Central memory CD4-positive, alpha-beta T cell (primary cell): Measurements from ENCODE around the gene CADPS.

Source experiments
- DNase-seq: peaks from one replicate; pipeline ENCODE4 v3.0.0; 2022

The CADPS gene

DNA sequence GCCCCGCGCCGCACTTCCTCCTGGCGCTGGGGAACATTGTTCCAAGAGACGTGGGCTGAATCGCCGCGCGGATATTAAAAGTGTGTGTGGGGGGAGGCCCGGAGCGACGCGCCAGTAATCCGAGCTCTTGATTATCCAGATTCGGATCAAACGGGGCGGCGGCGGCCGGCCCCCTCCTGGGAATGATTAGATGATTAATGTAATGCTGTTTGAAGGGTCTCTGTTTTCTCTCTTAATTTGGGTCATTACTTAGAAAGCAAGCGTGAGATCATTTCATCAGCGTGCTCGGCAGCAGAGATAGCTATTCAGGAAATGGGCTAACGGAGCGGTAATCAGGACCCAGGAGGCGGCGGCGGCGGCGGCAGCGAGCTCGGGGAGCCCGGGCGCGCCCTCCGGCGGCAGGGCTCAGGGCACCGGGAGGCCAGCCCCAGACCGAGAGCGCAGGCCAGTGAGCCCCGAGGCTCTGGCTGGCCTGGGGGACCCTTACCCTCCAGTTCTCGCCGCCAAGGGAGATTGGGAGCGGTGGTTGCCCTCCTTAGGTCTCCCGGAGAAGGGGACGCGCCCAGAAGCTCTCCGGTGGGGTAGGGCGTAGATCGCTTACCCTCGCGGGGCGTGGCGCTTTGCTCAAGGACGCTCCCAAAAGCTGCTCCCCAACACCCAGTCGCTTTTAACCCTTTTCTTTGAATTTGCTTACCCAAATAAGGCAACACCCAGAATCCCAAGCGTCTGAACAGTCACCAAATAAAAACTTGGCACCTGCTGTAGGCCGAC lies 506.3 kb downstream of the CADPS start:
- DNase-seq: no peak

DNA sequence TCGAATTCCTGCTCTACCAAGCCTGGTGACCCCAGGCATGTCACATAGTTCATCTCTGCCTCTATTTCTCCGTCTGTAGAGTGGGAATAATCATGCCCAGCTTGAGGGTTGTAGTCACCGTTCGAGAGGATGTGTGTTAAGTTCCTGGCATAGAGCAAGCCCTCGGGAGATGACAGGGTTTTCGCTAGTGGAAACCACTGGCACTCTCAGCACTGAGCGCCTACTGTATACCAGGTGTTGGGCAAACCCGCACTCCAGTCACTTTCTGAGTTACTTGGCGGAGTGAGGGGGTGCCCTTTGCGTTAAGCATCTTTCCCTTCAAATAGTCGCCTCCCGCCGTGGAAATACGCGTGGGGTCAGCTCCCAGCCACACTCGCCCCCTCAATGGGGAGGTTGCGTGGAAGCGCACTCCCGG lies 506.9 kb downstream of the CADPS start:
- no peak for DNase-seq

DNA sequence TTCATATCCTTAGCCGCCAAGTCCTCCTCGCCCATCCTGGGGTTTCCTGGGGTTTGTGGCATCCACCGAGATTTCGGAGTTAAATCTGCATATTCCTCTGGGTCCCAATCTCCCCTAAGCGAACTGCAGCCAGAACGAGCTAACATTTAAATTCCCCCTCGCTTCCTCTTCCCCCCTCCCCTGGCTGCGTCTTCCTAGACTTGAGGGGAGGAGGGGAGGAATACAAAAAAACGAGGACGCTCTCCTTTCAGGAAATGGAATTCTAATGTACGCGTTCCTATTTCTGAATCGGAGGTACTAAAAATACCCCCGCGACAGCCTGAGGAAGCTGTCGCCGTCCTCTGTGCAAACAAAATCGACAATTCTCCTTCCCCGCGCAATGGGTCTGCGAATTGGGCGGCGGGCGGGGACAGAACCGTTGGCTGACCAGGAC lies 507.4 kb downstream of the CADPS start:
- DNase-seq: no peak

DNA sequence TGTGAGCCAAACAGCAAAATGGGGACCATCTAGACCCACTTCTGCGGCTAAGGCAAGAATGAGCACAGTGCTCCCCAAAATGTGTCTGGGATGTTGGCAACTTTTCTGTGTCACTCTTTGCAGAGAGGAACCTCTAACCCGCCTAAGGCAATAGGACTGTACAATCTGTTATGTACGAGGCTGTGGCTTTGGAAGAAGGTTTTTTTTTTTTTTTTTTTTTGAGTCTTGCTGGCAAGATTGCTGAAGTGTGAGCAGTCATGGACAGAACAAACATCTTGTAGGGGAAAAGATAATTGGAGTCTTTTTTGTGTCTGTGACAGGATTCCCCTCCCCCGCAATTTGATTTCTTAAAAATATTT lies 509.1 kb downstream of the CADPS start:
- no peak for DNase-seq

DNA sequence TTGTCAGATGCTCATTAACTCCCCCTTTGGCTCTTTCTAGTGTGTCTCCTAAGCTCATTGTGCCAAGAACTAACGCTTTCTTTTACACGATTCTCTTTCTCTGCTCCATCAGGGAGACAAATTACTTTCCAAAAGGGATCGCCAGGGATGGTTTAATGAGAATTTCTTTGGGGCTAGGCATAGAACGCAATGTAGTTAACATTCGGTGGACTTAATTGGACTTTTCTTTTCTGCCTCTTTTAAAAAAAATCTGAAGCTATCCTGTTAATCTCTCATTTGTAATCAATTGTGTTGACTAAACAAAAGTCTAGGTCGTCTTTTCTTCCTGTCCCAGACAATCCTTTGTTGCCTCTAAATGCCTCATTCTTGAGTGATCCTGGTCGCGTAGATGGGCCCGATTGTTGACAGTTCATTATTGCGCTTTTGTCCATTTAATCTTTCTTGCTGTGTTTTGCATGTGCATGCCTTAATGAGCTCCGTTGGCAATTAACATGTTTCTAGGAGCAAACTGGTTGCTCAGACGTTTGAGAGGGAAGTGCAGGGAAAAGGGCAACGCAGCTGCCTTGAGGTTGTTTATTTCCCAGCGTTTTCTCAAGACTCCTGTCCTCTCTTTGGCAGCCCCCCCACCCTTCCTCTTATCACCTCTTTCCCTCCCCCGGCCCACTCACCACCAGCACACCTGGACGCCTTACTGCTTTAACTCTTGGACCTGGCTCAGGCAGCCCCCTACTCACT lies 509.7 kb downstream of the CADPS start:
- DNase-seq: no peak

DNA sequence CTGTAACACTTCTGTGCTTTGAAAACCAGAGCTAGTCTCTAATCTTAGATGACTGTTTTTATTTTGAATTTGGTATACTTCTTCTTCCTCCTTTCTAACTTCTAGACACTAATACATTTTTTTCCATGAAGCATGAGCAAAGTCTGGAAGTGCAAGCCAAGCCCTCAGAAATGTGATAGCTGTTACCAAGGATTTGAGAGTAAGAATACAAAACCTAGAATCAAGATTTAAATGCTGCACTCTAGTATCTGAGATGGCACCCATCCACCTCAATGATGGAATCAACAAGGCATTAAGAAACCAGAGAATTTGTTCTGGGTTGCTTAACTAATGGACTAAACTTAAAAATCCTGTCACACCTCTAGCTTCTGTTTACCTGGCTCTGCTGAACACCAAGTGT lies 511.0 kb downstream of the CADPS start:
- no peak for DNase-seq

DNA sequence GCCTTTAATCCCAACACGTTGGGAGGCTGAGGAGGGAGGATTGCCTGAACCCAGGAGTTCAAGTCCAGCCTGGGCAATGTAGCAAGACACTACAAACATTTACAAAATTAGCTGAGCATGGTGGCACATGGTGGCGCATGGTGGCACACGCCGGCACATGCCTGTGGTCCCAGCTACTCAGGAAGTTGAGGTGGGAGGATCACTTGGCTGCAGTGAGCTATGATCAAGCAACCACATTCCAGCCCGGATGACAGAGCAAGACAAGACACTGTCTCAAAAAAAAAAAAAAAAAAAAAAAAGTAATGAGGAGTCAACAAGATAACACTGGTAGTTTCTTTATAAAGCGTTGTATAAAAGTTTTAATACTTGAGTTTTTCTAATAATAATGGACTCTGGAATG lies 511.9 kb downstream of the CADPS start:
- no peak for DNase-seq

DNA sequence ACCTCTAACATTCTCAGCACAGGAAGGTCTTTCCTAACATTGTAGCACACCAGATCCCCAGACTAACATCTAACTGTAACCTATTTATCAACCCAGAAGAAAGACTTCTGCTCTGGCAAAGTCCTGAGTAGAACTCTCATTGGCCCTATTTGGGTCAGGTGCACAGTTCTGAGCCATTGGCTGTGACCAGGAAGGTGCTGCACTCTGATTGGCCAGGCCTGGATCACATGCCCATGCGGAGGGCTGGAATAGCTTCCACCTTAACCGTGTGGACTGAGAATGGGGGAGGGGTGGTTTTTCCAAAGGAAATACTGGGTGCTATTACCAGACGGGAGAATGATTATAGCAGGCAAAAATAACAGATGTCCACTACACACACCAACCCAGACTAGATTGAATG lies 513.4 kb downstream of the CADPS start:
- DNase-seq: no peak

DNA sequence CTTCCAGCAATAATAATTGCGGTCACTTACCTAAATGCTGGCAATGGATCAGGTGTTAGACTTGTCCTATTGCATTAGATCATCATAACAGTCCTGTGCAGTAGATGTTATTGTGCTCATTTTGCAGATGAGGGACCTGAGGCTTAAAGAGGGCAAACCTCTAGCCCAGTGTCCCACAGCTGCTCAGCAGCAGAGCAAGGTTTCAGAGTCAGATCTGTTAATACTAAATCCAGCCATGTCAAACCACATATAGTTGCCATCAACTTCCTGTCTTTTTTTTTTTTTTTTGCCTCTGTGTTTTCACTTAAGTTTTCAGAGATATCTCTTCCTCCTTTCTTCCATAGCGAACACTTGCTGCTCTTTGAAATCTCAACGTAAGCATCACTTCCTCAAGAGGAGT lies 514.0 kb downstream of the CADPS start:
- DNase-seq: no peak

DNA sequence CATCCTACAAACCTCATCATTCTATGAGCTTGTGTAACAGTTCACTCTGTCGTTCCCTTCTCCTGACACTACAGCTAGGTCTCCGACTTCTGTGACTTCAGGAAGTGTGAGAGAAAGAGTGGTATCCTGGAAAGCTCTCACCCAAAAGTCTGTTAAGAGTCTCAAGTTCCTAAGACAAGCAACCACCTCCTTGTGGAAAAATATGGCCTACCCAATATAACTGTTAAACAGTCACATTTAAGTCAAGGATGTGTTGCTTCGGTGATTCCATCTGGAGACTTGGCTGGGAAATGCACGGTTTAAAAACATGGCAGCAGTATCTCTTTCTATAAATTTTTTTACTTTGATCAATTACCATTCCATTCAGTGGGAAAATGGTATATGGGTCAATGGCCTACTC lies 515.7 kb downstream of the CADPS start:
- no peak for DNase-seq

DNA sequence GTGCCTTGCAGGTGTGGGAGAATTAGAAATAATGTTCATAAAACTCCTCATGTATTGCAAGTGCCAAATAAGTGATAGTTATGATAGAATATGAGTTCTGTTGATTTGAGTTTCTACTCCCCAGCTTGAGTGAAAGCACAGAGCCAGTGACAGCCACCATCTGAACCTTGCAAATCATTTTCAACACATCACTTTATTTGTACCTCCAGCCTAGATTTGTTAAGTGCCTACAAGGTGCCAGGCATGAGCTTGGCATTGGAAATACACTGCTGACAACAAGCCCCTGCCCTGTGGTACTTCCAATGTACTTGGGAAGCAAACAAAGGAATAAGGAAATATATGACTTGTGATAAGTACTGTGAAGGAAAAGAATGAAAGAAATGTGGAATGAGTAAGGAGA lies 518.9 kb downstream of the CADPS start:
- no peak for DNase-seq

DNA sequence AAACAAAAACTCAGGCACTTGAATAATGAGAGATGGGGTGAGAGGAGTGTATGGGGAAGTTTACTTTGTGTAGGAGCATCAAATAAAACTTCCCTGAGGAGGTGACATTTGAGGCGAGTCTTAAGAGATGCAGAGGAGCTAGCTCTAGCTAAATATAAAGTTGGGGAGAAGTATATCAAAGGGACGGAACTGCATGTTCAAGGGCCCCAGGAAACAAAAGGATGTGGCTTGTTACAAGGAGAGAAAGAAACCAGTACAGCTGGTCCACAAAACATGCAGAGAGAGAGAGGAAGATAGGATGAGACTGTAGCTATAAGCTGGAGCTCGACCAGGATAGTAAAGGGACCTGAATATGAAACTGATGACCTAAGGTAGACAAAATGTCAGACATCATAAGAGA lies 519.5 kb downstream of the CADPS start:
- no peak for DNase-seq
